ENCODE measurements around the gene UMODL1.

The UMODL1 gene

GRCh38 chr21:42080788-42081083 is 9.6 kb downstream of the UMODL1 start:
- no peak for DNase-seq (ENCODE audit: low read depth)

GRCh38 chr21:42081138-42081537 is 10.0 kb downstream of the UMODL1 start:
- DNase-seq (ENCODE audit: low read depth) = no peak

GRCh38 chr21:42081931-42082381 is 10.8 kb downstream of the UMODL1 start:
- no peak for DNase-seq (ENCODE audit: low read depth)

- no peak for DNase-seq (ENCODE audit: low read depth)
Observed at GRCh38 chr21:42082501-42083360, 11.6 kb downstream of the UMODL1 start.

- no peak for DNase-seq (ENCODE audit: low read depth)
Observed at GRCh38 chr21:42083361-42083690, 12.2 kb downstream of the UMODL1 start.

GRCh38 chr21:42084079-42084478 is 13.0 kb downstream of the UMODL1 start:
- no peak for DNase-seq (ENCODE audit: low read depth)

- no peak for DNase-seq (ENCODE audit: low read depth)
Observed at GRCh38 chr21:42085246-42086077, 14.3 kb downstream of the UMODL1 start.

GRCh38 chr21:42086969-42087368 is 15.9 kb downstream of the UMODL1 start:
- no peak for DNase-seq (ENCODE audit: low read depth)

- no peak for DNase-seq (ENCODE audit: low read depth)
Observed at GRCh38 chr21:42088148-42088547, 17.0 kb downstream of the UMODL1 start.

GRCh38 chr21:42088658-42089057 is 17.5 kb downstream of the UMODL1 start:
- no peak for DNase-seq (ENCODE audit: low read depth)

- DNase-seq (ENCODE audit: low read depth) = peak; percentile 6
Observed at GRCh38 chr21:42089093-42089631, 18.0 kb downstream of the UMODL1 start.

GRCh38 chr21:42089665-42090310 is 18.7 kb downstream of the UMODL1 start:
- DNase-seq (ENCODE audit: low read depth) = no peak

GRCh38 chr21:42091899-42092508 is 20.9 kb downstream of the UMODL1 start:
- DNase-seq (ENCODE audit: low read depth) = no peak

GRCh38 chr21:42092771-42093170 is 21.7 kb downstream of the UMODL1 start:
- no peak for DNase-seq (ENCODE audit: low read depth)

- no peak for DNase-seq (ENCODE audit: low read depth)
Observed at GRCh38 chr21:42093186-42093585, 22.1 kb downstream of the UMODL1 start.

GRCh38 chr21:42093991-42094421 is 22.9 kb downstream of the UMODL1 start:
- DNase-seq (ENCODE audit: low read depth) = no peak

- no peak for DNase-seq (ENCODE audit: low read depth)
Observed at GRCh38 chr21:42094811-42095210, 23.7 kb downstream of the UMODL1 start.

GRCh38 chr21:42095581-42095980 is 24.5 kb downstream of the UMODL1 start:
- no peak for DNase-seq (ENCODE audit: low read depth)

GRCh38 chr21:42096566-42096965 is 25.4 kb downstream of the UMODL1 start:
- DNase-seq (ENCODE audit: low read depth) = no peak

- DNase-seq (ENCODE audit: low read depth) = no peak
Observed at GRCh38 chr21:42097274-42097673, 26.2 kb downstream of the UMODL1 start.

- DNase-seq (ENCODE audit: low read depth) = no peak
Observed at GRCh38 chr21:42097860-42098454, 26.8 kb downstream of the UMODL1 start.
